ENCODE measurements around the gene ETF1. TPM values are rescaled to one million over a fixed set of nuclear protein-coding genes. Genes with fewer than 3 reads are reported as not detected.

The ETF1 gene
- total and polyA plus RNA-seq, 9 of the 15 experiments (the other 6 are each of a cell fraction or from before 2014, with no cell fraction given): 53.7 to 209 (median 164) TPM

- TF ChIP-seq, protein P1, sequence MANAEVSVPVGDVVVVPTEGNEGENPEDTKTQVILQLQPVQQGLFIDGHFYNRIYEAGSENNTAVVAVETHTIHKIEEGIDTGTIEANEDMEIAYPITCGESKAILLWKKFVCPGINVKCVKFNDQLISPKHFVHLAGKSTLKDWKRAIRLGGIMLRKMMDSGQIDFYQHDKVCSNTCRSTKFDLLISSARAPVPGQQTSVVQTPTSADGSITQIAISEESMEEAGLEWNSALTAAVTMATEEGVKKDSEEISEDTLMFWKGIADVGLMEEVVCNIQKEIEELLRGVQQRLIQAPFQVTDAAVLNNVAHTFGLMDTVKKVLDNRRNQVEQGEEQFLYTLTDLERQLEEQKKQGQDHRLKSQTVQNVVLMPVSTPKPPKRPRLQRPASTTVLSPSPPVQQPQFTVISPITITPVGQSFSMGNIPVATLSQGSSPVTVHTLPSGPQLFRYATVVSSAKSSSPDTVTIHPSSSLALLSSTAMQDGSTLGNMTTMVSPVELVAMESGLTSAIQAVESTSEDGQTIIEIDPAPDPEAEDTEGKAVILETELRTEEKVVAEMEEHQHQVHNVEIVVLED (CRISPR knock-in tag; IDR thresholded peaks at IDR 0.05): no peak
- no peak for TF ChIP-seq BRD9 (IDR thresholded peaks at IDR 0.05; ENCODE audit: low read depth, partially characterized antibody)
- no peak for TF ChIP-seq MTA3 (IDR thresholded peaks at IDR 0.05; ENCODE audit: borderline replicate concordance)
- TF ChIP-seq PTBP1 (IDR thresholded peaks at IDR 0.05; ENCODE audit: low read depth, low read length): no peak
Measured at GRCh38 chr5:138514021-138514420, 29.0 kb downstream of the ETF1 start (continued).

GRCh38 chr5:138508958-138509357 lies 34.1 kb downstream of the ETF1 start:
- Histone ChIP-seq H3K27me3 (ENCODE audit: control insufficient read depth in 2 of 2, insufficient read depth in 2 of 2, low read length in 2 of 2) (no peaks in the 10 kb centered on the region), H3K36me3 (ENCODE audit: control insufficient read depth, insufficient read depth, low read length) (peaks cover 78% of the 10 kb centered on the region), H2AFZ (ENCODE audit: low read depth, low read length) (no peak overlapping the region), H3K27ac (ENCODE audit: extremely low read depth, low read depth, low read length) (no peak overlapping the region), H3K79me2 (ENCODE audit: control insufficient read depth, insufficient read depth, low read length) (0 out of 3 replicates have a peak, but pooled peaks cover 2% of the 10 kb centered on the region), H3K9me1 (ENCODE audit: control insufficient read depth, insufficient read depth, low read length) (no peaks in the 10 kb centered on the region), H3K9me3 (replicated peaks; ENCODE audit: control insufficient read depth, insufficient read depth, low read depth, low read length) (no peaks in the 10 kb centered on the region), H3K9ac (ENCODE audit: insufficient read depth in 1 of 2, low read depth in 2 of 2, low read length in 2 of 2) (no peak overlapping the region), H3K4me3 (no peak overlapping the region), H3K4me2 (ENCODE audit: insufficient read depth, low read length) (no peak overlapping the region), H4K20me1 (replicated peaks; ENCODE audit: control insufficient read depth, insufficient read depth, low read length) (no peaks in the 10 kb centered on the region; the same call in 1 of the 2 replicates), H3K4me1 (replicated peaks in 1 of 2; ENCODE audit: control insufficient read depth in 2 of 2, insufficient read depth in 2 of 2, low read length in 2 of 2) (no peaks in the 10 kb centered on the region)
- intact Hi-C loops (cut with micrococcal nuclease): no loop called here
- CTCF ChIA-PET (ENCODE audit: low intra/inter-chr PET ratio): no interaction called here
- ATAC-seq (no peak), FAIRE-seq (no peak), DNase-seq (ENCODE audit: extremely low read depth in 1 of 4, low spot score in 3 of 4) (no peak)
- no peak for TF ChIP-seq CXXC5 (CRISPR knock-in tag; IDR thresholded peaks at IDR 0.05)
- TF ChIP-seq EP300 (IDR thresholded peaks at IDR 0.05; ENCODE audit: low read length): no peak
- no peak for TF ChIP-seq BMI1 (IDR thresholded peaks at IDR 0.05; ENCODE audit: low read length)
- no peak for TF ChIP-seq HNRNPH1 (optimal IDR thresholded peaks at IDR 0.05; ENCODE audit: low read depth, low read length)
- no peak for TF ChIP-seq SREBF1 (IDR thresholded peaks at IDR 0.05; ENCODE audit: borderline replicate concordance, low read depth, low read length)
- TF ChIP-seq MCM2 (IDR thresholded peaks at IDR 0.05; ENCODE audit: low read depth): no peak
- no peak for TF ChIP-seq DDX20 (tag; IDR thresholded peaks at IDR 0.05; ENCODE audit: low read depth)
- no peak for TF ChIP-seq NR2F6 (CRISPR knock-in tag; IDR thresholded peaks at IDR 0.05)
- TF ChIP-seq RNF2 (IDR thresholded peaks at IDR 0.05): no peak
- TF ChIP-seq FOXJ3 (CRISPR knock-in tag; IDR thresholded peaks at IDR 0.05): no peak
- TF ChIP-seq ZKSCAN1 (IDR thresholded peaks at IDR 0.05; ENCODE audit: low read depth, low read length): no peak
- TF ChIP-seq GATA2 (CRISPR knock-in tag; IDR thresholded peaks at IDR 0.05): no peak
- in situ Hi-C loops (cut with MboI): no loop called here
- POLR2A ChIA-PET: interaction anchor here (0.6 to 1.1 kb wide), 2 partner anchors 10 to 44 kb away, joined by 3 to 4 read pairs; partner anchors contain the start of gene EGR1
- WGBS (ENCODE audit: insufficient coverage, low coverage, missing lambda C conversion rate): 72% methylated on average over 3 of the region's 3 CpGs
- no TSS peak for BruUV-seq (replicated peaks)
